SHP77 (cell line): ENCODE data around the gene SLC44A3.

Source experiments
- DNase-seq, 2 experiments: peaks; one replicate each; lab custom pipeline; 2025; lab: John Stamatoyannopoulos, UW

Gene SLC44A3

GRCh38 chr1:94840808-94841207, 20.7 kb downstream of the SLC44A3 start:
- DNase-seq = no peak

GRCh38 chr1:94843430-94843829, 23.3 kb downstream of the SLC44A3 start:
- no peak for DNase-seq

- no peak for DNase-seq
Measured at GRCh38 chr1:94843846-94844245, 23.7 kb downstream of the SLC44A3 start.

GRCh38 chr1:94846308-94846707, 26.2 kb downstream of the SLC44A3 start:
- DNase-seq = no peak

GRCh38 chr1:94851571-94851970, 31.4 kb downstream of the SLC44A3 start:
- DNase-seq = no peak

- DNase-seq = no peak
Measured at GRCh38 chr1:94852788-94853187, 32.6 kb downstream of the SLC44A3 start.

GRCh38 chr1:94854458-94855306, 34.5 kb downstream of the SLC44A3 start:
- peak; percentile 81 to 85 for DNase-seq

- no peak for DNase-seq
Measured at GRCh38 chr1:94855307-94855700, 35.1 kb downstream of the SLC44A3 start.

GRCh38 chr1:94856004-94856403, 35.8 kb downstream of the SLC44A3 start:
- DNase-seq = no peak

- DNase-seq = no peak
Measured at GRCh38 chr1:94856868-94857267, 36.7 kb downstream of the SLC44A3 start.

GRCh38 chr1:94858276-94858675, 38.1 kb downstream of the SLC44A3 start:
- DNase-seq = no peak

GRCh38 chr1:94859174-94859573, 39.0 kb downstream of the SLC44A3 start:
- no peak for DNase-seq

- DNase-seq = no peak
Measured at GRCh38 chr1:94862718-94863117, 42.6 kb downstream of the SLC44A3 start.

GRCh38 chr1:94863297-94863911, 43.2 kb downstream of the SLC44A3 start:
- no peak for DNase-seq

GRCh38 chr1:94863919-94864318, 43.8 kb downstream of the SLC44A3 start:
- no peak for DNase-seq

GRCh38 chr1:94864821-94865220, 44.7 kb downstream of the SLC44A3 start:
- DNase-seq = no peak

GRCh38 chr1:94865360-94865759, 45.2 kb downstream of the SLC44A3 start:
- DNase-seq = no peak

GRCh38 chr1:94866164-94866807, 46.1 kb downstream of the SLC44A3 start:
- DNase-seq = no peak

GRCh38 chr1:94871031-94871430, 50.9 kb downstream of the SLC44A3 start:
- no peak for DNase-seq

- DNase-seq = no peak
Measured at GRCh38 chr1:94872771-94873495, 52.8 kb downstream of the SLC44A3 start.

GRCh38 chr1:94873520-94874351, 53.6 kb downstream of the SLC44A3 start:
- DNase-seq = peak; percentile 56 to 63
